ENCODE data around the gene HDGFL2.

DNA sequence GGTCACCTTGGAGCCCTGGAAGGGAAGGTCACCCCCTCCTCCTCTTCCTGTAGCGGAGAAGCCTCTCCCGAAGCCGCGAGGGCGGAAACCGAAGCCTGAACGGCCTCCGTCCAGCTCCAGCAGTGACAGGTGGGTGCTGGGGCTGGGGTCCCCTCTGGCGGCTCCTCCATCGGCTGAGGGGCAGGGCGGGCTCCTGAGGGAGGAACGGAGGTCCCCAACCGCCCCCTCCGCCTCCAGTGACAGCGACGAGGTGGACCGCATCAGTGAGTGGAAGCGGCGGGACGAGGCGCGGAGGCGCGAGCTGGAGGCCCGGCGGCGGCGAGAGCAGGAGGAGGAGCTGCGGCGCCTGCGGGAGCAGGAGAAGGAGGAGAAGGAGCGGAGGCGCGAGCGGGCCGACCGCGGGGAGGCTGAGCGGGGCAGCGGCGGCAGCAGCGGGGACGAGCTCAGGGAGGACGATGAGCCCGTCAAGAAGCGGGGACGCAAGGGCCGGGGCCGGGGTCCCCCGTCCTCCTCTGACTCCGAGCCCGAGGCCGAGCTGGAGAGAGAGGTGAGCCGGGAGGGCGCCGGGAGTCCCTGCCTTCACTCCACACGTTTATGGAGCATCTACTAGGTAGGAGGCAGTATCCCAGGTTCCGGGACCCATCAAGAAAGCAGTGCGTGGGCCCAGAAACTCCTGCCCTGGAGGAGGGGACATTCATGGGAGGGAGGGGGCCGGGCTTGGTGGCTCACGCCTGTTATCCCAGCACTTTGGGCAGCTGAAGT lies 22.0 kb downstream of the HDGFL2 start:
- TF ChIP-seq GABPA (IDR thresholded peaks at IDR 0.05 in 1 of 2, conservative IDR thresholded peaks at IDR 0.05 in 1 of 2) (no peak), TAF1 (conservative IDR thresholded peaks at IDR 0.05) (no peak), EGR1 (IDR thresholded peaks at IDR 0.05; ENCODE audit: low read depth in 2 of 2) (no peak), SP1 (IDR thresholded peaks at IDR 0.05) (no peak), NR2F2 (IDR thresholded peaks at IDR 0.05) (no peak), RAD21 (IDR thresholded peaks at IDR 0.05) (no peak), RXRA (IDR thresholded peaks at IDR 0.05) (no peak), HNF4A (conservative IDR thresholded peaks at IDR 0.05) (no peak), JUND (IDR thresholded peaks at IDR 0.05) (no peak), FOXA1 (IDR thresholded peaks at IDR 0.05) (no peak)
- TF ChIP-seq, protein P1, sequence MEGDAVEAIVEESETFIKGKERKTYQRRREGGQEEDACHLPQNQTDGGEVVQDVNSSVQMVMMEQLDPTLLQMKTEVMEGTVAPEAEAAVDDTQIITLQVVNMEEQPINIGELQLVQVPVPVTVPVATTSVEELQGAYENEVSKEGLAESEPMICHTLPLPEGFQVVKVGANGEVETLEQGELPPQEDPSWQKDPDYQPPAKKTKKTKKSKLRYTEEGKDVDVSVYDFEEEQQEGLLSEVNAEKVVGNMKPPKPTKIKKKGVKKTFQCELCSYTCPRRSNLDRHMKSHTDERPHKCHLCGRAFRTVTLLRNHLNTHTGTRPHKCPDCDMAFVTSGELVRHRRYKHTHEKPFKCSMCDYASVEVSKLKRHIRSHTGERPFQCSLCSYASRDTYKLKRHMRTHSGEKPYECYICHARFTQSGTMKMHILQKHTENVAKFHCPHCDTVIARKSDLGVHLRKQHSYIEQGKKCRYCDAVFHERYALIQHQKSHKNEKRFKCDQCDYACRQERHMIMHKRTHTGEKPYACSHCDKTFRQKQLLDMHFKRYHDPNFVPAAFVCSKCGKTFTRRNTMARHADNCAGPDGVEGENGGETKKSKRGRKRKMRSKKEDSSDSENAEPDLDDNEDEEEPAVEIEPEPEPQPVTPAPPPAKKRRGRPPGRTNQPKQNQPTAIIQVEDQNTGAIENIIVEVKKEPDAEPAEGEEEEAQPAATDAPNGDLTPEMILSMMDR (IDR thresholded peaks at IDR 0.05; ENCODE audit: low read depth, low read length, missing input control) = no peak
- TF ChIP-seq, protein P2, sequence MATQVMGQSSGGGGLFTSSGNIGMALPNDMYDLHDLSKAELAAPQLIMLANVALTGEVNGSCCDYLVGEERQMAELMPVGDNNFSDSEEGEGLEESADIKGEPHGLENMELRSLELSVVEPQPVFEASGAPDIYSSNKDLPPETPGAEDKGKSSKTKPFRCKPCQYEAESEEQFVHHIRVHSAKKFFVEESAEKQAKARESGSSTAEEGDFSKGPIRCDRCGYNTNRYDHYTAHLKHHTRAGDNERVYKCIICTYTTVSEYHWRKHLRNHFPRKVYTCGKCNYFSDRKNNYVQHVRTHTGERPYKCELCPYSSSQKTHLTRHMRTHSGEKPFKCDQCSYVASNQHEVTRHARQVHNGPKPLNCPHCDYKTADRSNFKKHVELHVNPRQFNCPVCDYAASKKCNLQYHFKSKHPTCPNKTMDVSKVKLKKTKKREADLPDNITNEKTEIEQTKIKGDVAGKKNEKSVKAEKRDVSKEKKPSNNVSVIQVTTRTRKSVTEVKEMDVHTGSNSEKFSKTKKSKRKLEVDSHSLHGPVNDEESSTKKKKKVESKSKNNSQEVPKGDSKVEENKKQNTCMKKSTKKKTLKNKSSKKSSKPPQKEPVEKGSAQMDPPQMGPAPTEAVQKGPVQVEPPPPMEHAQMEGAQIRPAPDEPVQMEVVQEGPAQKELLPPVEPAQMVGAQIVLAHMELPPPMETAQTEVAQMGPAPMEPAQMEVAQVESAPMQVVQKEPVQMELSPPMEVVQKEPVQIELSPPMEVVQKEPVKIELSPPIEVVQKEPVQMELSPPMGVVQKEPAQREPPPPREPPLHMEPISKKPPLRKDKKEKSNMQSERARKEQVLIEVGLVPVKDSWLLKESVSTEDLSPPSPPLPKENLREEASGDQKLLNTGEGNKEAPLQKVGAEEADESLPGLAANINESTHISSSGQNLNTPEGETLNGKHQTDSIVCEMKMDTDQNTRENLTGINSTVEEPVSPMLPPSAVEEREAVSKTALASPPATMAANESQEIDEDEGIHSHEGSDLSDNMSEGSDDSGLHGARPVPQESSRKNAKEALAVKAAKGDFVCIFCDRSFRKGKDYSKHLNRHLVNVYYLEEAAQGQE (IDR thresholded peaks at IDR 0.05) = no peak
- TF ChIP-seq, protein P3, sequence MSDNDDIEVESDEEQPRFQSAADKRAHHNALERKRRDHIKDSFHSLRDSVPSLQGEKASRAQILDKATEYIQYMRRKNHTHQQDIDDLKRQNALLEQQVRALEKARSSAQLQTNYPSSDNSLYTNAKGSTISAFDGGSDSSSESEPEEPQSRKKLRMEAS (IDR thresholded peaks at IDR 0.05) = no peak

All from liver (tissue), 3 donors.